Neural crest cell (in vitro differentiated cells): ENCODE measurements around the gene RELN. TPM values are rescaled to one million over a fixed set of nuclear protein-coding genes. Genes with fewer than 3 reads are reported as not detected.

Experiments
- DNase-seq: peaks from one replicate; pipeline ENCODE4 v3.0.0; 2021; ENCODE audit warnings: low read depth, mixed read lengths, low spot score
- H3K27ac Mint-ChIP-seq: one replicate; pipeline ENCODE4 v1.8.0; 2021; ENCODE audit warnings: mild to moderate bottlenecking, mixed read lengths; ENCODE audit not compliant: unreplicated experiment
- H3K27me3 Mint-ChIP-seq: 2 replicates; pipeline ENCODE4 v1.8.0; 2021; ENCODE audit warnings: low read depth, mild to moderate bottlenecking, mixed read lengths
- H3K36me3 Mint-ChIP-seq: 2 replicates; pipeline ENCODE4 v1.8.0; 2021; ENCODE audit warnings: low read depth, mild to moderate bottlenecking, mixed read lengths
- H3K4me1 Mint-ChIP-seq: 2 replicates; pipeline ENCODE4 v1.8.0; 2021; ENCODE audit warnings: mixed read lengths
- H3K4me3 Mint-ChIP-seq: one replicate; pipeline ENCODE4 v1.8.0; 2021; ENCODE audit warnings: mild to moderate bottlenecking, mixed read lengths
- H3K9me3 Mint-ChIP-seq: 2 replicates; pipeline ENCODE4 v1.8.0; 2021; ENCODE audit warnings: mixed read lengths
- CTCF ChIP-seq: fragments of 200-600 bp; sonication (generic); conservative IDR thresholded peaks from 2 replicates; pipeline ENCODE4 v1.5.0; 2021; ENCODE audit warnings: antibody characterized with exemption, mild to moderate bottlenecking
- total RNA-seq: library from RNA; stranded (reverse); gene quantifications from 2 replicates; pipeline ENCODE4 v1.2.1, GENCODE V29; 2021

RELN gene
- total RNA-seq, 1 donor from 2014 or later, result 0.02 TPM

DNA sequence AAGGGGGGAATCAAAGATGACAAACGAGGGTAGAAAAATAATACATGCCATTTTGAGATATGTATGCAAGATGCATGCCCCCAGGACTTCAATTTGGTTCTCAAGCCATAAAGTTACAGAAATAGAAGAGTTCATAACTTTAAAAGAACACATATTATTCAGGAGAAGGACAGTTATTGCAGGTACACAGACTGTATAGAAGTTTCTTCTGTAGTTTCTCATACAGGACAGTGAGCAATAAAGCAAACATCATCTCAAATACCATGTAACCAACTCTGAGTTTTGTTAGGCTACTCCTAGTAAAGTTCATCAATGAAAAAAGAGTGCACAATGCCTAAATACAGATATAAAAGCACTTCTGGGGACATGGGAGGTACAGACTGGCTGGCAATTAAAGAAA is 226.6 kb downstream of the RELN start:
- peaks cover 7% of the 10 kb centered on the region for H3K4me1 Mint-ChIP-seq
- no peaks in the 10 kb centered on the region for H3K36me3 Mint-ChIP-seq
- DNase-seq, result no peak
- no peak for TF ChIP-seq CTCF
- no peak overlapping the region for H3K4me3 Mint-ChIP-seq
- no peaks in the 10 kb centered on the region for H3K9me3 Mint-ChIP-seq
- no peak overlapping the region for H3K27ac Mint-ChIP-seq
- peaks cover 18% of the 10 kb centered on the region for H3K27me3 Mint-ChIP-seq

- peaks cover 7% of the 10 kb centered on the region for H3K4me1 Mint-ChIP-seq
- DNase-seq, result no peak
- H3K4me3 Mint-ChIP-seq, result no peak overlapping the region
- no peaks in the 10 kb centered on the region for H3K9me3 Mint-ChIP-seq
- peaks cover 23% of the 10 kb centered on the region for H3K27me3 Mint-ChIP-seq
- no peak overlapping the region for H3K27ac Mint-ChIP-seq
- no peaks in the 10 kb centered on the region for H3K36me3 Mint-ChIP-seq
- no peak for TF ChIP-seq CTCF
These were observed 227.2 kb downstream of the RELN start for GRCh38 chr7:103762065-103762760.

GRCh38 chr7:103752995-103753394 is 236.5 kb downstream of the RELN start:
- no peak overlapping the region for H3K27ac Mint-ChIP-seq
- no peaks in the 10 kb centered on the region for H3K4me1 Mint-ChIP-seq
- peaks cover 20% of the 10 kb centered on the region for H3K27me3 Mint-ChIP-seq
- H3K9me3 Mint-ChIP-seq, result no peaks in the 10 kb centered on the region
- H3K36me3 Mint-ChIP-seq, result no peaks in the 10 kb centered on the region
- no peak for TF ChIP-seq CTCF
- no peak for DNase-seq
- H3K4me3 Mint-ChIP-seq, result no peak overlapping the region

DNA sequence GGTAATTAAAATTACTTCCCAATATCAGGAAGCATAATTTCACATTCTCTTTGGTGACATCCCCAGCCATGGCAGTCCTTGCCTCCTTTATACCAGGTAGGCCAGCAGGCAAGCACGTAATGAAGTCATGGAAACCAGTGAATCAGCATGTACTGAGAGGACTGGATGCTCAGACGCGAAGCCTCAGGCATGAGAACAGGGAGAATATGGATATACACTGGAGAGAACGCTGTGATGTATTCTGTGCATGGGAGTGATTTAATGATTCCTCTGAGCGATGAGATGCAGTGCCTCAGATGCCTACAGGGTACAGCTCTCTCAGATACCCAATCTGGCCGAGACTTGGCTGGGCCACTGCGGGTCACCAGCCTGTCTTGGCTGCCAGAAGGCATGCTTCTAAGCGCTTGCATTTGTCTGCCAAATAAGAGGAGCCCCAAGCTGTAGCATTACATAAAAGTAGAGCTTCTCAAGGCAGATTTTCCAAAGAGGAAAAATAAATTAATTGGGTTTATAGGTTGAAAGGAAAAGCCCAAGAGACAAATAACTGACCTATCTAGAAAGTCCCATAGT is 238.1 kb downstream of the RELN start:
- DNase-seq, result no peak
- TF ChIP-seq CTCF, result no peak
- Mint-ChIP-seq H3K27me3 (peaks cover 16% of the 10 kb centered on the region), H3K4me3 (no peak overlapping the region), H3K4me1 (no peaks in the 10 kb centered on the region), H3K9me3 (no peaks in the 10 kb centered on the region), H3K27ac (no peak overlapping the region), H3K36me3 (no peaks in the 10 kb centered on the region)

- H3K4me3 Mint-ChIP-seq, result no peak overlapping the region
- DNase-seq, result no peak
- peaks cover 16% of the 10 kb centered on the region for H3K27me3 Mint-ChIP-seq
- H3K4me1 Mint-ChIP-seq, result no peaks in the 10 kb centered on the region
- TF ChIP-seq CTCF, result no peak
- no peak overlapping the region for H3K27ac Mint-ChIP-seq
- no peaks in the 10 kb centered on the region for H3K36me3 Mint-ChIP-seq
- no peaks in the 10 kb centered on the region for H3K9me3 Mint-ChIP-seq
These were observed 240.8 kb downstream of the RELN start for GRCh38 chr7:103748680-103749079.
